Hematopoietic multipotent progenitor cell treated with erythropoietin and hydrocortisone succinate and interleukin-3 and kit ligand, for 17 days (in vitro differentiated cells): ENCODE data around the gene SLC35F3.
"Not testable (repeated sequence)": the region's sequence is repeated elsewhere in the genome, so short reads cannot be mapped to it uniquely, and the experiment has no call there.

ENCODE experiments used
- DNase-seq: peaks from one replicate; pipeline ENCODE4 v3.0.0-alpha.2; 2015; ENCODE audit warnings: low spot score

SLC35F3 gene

GRCh38 chr1:234197839-234198238 lies 293.4 kb downstream of the SLC35F3 start:
- no peak for DNase-seq

- DNase-seq: no peak
Measured at GRCh38 chr1:234199476-234200127, 295.1 kb downstream of the SLC35F3 start.

DNA sequence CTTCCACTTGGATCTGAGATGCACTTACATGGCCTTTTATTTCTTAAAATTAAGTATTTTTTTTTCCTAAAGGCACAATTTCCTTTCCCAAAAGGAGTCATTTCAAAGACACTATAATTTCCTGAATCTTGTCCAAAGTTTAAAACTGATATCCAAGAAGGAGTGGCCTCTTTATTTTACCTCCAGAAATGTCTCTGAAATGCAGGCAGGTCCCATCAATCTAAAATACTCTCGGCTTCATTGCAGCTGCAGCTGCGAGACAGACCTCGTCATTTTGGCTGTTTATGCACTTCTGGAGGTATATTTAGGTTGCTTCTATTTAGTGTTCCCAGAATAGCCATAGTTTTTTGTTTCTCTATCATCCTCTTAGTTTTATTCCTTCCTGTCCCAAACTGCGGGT lies 296.1 kb downstream of the SLC35F3 start:
- no peak for DNase-seq

DNA sequence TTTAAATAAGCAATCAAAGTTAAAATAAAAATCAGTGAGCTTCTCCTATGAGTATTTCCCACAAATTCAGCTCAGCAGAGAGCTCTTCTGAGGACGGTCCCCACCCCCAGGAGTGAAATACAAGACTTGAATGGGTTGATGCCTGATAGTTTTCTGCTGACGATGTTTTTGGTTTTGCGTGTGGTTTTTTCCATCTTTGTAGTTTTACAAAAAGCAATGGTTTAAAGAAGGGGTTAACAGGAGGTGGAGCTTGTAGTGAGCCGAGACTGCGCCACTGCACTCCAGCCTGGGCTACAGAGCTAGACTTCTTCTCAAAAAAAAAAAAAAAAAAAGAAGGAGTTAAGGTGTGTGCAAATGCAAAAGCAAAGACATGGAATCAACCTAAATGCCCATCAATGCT lies 297.1 kb downstream of the SLC35F3 start:
- no peak for DNase-seq

- no peak for DNase-seq
Measured at GRCh38 chr1:234205966-234206365, 301.5 kb downstream of the SLC35F3 start.

GRCh38 chr1:234206651-234207284 lies 302.3 kb downstream of the SLC35F3 start:
- no peak for DNase-seq

GRCh38 chr1:234208351-234208750 lies 303.9 kb downstream of the SLC35F3 start:
- DNase-seq: no peak

DNA sequence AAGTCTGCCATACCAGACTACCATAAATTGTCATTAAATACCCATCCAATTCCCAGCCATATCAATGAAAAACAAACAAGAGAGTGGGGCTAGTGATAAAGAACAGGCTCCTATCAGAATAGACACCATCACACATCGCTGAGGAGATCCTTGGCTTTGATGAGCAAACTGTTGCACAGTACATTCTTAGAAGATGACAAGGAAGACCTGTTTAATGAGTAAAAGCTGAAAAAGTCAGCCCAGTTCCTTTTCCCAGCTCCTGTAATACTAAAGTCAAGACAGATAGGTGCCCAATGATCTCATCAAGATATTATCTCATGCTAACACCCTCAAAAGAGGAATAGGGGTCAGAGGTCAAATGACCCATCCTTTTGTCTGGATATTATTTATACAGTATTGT lies 304.3 kb downstream of the SLC35F3 start:
- no peak for DNase-seq

GRCh38 chr1:234210429-234210828 lies 306.0 kb downstream of the SLC35F3 start:
- DNase-seq: not testable (repeated sequence)

DNA sequence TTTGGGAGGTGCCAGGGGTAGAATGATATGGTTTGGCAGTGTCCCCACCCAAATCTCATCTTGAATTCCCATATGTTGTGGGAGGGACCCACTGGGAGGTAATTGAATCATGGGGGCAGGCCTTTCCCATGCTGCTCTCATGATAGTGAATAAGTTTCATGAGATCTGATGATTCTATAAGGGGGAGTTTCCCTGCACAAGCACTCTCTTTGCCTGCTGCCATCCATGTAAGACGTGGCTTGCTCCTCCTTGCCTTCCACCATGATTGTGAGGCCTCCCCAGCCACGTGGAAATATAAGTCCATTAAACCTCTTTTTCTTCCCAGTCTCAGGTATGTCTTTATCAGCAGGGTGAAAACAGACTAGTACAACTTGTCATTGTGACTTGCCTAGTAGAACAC lies 307.4 kb downstream of the SLC35F3 start:
- DNase-seq: not testable (repeated sequence)

DNA sequence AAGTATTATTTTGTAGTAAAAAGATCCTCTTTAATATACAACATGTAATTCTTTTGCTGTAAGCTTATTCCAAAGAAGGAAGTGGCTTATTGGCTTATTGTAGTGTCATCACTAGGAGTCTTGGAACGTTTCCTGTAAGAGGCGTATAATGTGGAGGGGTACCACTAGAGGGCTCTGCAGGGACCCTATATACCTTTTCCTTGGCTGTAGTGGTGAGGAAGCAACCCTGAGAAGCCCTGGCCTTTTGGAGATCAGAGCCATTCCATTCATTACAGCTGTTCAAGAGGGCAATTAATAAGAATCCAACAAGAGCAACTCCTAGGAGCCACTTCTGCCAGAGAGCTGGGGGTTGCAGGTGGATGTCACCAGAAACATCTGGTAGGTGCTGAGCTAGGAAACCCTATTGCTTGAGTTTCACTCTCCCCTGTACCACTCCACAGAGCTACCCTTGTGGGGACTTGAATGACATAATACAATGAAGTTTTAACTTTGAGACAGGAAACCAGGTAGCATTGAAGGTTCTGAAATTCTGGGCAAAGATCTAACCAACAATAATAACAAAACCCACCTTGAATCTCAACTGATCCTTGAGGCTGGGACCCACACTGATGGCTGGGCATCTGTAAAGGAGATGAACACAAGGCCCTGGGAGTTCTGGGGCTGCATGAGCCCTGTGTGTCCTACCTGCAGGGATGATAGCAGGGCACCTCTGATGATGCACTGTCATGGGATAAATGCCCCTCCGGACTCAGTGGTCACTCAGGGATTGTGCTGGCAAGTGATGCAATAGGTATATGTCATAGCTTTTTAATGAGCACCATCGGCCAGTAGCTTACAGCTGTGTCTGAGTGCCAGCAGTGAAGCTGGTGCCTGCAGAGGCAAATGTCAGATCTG lies 308.5 kb downstream of the SLC35F3 start:
- DNase-seq: peak; percentile 7

GRCh38 chr1:234213658-234214128 lies 309.2 kb downstream of the SLC35F3 start:
- DNase-seq: no peak

DNA sequence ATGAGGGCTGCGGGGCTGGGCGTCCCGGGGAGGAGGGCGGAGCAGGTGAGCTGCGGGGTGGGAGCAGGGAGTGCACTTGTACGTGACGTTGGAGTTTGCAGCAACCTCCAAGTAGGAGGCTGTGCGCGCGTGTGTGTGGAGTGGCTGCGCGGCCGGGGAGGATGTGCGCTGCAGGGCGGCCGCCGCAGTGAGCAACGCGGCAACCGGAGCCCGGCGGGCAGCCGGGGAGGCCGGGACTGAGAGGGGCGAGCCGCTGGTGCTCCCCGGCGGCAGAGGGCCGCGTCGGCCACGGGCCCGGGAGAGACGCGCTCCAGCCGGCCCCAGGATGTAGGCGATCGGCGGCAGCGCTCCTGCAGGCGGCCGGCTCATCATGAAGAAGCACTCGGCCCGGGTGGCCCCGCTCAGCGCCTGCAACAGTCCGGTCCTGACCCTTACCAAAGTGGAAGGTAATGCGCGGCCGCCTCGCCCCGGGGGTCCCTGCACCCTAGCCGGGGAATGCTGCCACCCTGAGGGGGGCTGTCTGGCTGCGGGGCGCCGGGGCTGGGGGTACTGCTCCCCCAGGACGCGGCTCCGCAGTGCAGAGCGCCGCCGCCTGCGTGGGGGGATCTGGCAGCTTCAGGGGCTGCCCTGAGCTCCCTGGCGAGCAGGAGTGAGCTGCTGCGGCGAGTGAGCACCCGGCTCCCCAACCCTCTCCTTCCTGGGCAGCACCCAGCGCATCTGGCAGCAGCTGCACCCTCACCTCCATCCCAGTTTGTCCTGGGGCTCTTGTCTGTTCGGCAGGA lies 309.8 kb downstream of the SLC35F3 start:
- no peak for DNase-seq

DNA sequence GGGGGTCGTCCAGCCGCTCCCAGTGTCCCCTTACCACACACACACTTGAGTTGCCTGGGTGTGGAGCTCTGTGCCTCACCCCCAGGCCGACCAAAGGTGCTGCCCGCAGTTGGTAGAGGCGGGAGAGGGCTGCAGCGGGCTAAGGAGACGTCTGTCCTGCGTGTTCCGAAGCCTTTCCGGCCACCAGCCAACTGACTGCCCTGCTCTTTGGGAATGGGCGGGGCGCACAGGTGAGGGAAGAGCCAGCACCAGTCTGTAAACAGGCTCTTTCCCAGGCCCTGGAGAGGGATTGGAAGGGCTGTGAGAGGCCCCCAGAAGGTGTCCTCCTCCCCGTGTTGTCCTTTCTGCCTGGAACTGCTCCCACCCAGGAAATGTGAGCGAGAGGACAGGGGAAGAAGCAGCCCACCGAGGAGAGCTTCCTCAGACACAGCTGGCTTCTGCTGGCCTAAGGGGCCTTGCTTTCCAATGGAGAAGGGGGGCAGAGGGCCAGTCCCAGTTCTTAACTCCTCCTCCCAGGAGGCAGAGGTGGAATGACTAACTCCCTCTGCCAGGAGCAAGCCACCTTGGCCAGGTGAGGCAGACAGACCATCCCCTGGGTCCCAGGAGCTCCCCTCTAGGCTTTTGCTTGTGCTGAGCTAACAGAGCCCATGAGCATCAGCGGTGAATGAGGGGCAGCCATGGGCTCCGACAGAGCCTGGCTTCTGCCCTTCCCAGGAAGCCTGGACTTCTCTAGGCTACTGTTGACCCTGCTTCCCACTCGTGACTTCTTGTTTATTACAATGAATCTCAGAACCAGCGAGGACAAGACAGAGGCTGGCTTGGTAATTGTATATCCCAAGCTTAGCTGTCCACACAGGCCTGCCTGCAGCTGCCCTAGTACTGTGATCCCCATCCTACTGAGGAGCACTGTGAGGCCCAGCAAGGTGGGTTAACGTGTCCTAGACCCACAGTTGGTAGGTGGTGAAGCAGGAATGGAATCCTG lies 310.7 kb downstream of the SLC35F3 start:
- DNase-seq: no peak

- no peak for DNase-seq
Measured at GRCh38 chr1:234216116-234216703, 311.7 kb downstream of the SLC35F3 start.

DNA sequence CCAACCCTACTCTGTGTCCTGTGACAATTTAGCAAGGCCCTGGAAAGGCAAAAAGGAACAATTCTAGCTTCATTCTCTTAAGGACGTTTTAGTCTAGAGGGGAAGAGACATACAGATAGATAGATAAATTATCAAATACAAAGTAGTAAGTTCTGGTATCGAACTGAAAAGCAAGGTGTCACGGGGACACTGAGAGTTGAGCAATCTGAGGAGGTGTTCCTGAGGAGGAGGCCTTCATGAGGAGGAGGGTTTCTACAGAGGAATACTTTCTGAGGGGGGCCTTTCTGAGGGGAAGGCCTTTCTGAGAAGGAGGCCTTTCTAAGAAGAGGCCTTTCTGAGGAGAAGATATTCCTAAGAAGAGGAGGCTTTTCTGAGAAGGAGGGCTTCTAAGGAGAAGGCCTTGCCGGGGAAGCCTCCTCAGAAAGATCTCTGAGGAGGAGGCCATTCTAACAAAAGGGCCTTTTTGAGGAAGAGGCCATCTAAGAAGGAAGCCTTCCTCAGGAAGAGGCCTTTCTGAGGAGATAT lies 312.9 kb downstream of the SLC35F3 start:
- no peak for DNase-seq

- no peak for DNase-seq
Measured at GRCh38 chr1:234218078-234218477, 313.6 kb downstream of the SLC35F3 start.

- no peak for DNase-seq
Measured at GRCh38 chr1:234219711-234220110, 315.2 kb downstream of the SLC35F3 start.

- no peak for DNase-seq
Measured at GRCh38 chr1:234221601-234222000, 317.1 kb downstream of the SLC35F3 start.
